D341Med (cell line): Measurements from ENCODE around the gene RANBP10.
"Not testable (repeated sequence)": the region's sequence is repeated elsewhere in the genome, so short reads cannot be mapped to it uniquely, and the experiment has no call there.

ENCODE experiments used
- DNase-seq: peaks from one replicate; pipeline ENCODE4 v3.0.0; 2012; ENCODE audit warnings: low spot score

The RANBP10 gene

DNA sequence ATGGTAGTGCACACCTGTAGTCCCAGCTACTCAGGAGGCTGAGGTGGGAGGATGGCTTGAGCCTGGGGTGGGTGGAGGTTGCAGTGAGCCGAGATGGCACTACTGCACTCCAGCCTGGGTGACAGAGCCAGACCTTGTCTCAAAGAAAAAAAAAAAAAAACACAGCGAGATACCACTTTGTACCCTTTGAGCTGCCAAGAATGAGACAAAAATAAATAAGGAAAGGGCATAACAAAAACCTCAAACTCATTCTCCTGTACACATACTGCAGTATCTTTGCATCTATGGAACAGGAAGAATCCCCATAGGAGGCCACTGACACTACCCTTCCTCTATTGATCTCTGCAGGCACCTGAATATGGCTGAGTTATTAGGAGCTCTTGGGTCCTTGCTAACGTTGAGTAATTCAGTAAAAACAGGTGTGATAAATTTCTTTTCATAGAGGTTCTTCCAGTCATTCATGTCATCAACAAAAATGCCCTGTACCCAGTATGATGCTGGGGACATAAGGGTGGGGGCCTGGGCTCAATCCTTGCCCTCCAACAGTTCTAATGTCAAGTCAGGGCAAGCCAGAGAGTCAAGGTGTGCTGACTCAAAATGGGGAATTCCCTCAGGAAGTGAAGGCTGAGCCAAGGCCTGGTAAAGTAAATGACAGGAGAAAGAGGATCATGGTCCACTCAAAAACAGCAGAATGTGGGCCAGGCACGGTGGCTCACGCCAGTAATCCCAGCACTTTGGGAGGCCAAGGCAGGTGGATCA lies 26.9 kb downstream of the RANBP10 start:
- DNase-seq = no peak

DNA sequence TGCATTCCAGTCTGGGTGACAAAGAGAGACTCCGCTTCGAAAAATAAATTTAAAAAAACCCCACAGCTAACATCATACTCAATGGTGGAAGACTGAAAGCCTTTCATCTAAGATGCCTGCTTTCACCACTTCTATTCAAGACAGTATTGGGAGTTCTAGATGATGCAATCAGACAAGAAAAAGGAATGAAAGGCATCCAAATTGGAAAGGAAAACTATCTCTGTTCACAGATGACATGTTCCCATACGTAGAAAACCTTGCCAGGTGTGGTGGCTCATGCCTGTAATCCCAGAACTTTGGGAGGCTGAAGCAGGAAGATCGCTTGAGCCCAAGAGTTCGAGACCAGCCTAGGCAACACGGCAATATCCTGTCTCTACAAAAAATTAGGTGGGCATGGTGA lies 31.1 kb downstream of the RANBP10 start:
- DNase-seq = no peak

DNA sequence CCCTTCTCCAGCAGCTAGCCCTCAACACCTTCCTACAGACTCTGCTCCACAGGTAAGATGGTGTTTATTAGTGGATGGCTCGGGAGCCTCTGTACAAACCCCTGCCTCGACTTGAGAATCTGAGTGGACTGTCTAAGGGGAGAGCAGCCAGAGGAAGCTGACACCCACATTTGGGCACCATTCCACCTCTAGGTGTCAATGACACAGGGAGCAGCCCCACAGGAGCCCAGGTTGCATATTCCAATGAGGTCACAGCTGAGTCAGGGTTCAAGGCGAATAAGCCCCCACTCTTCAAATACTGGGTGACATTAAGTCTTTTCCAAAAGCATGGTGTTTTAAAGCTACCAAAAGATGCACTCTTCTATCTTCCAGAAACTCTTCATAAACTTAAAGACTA lies 31.9 kb downstream of the RANBP10 start:
- no peak for DNase-seq

DNA sequence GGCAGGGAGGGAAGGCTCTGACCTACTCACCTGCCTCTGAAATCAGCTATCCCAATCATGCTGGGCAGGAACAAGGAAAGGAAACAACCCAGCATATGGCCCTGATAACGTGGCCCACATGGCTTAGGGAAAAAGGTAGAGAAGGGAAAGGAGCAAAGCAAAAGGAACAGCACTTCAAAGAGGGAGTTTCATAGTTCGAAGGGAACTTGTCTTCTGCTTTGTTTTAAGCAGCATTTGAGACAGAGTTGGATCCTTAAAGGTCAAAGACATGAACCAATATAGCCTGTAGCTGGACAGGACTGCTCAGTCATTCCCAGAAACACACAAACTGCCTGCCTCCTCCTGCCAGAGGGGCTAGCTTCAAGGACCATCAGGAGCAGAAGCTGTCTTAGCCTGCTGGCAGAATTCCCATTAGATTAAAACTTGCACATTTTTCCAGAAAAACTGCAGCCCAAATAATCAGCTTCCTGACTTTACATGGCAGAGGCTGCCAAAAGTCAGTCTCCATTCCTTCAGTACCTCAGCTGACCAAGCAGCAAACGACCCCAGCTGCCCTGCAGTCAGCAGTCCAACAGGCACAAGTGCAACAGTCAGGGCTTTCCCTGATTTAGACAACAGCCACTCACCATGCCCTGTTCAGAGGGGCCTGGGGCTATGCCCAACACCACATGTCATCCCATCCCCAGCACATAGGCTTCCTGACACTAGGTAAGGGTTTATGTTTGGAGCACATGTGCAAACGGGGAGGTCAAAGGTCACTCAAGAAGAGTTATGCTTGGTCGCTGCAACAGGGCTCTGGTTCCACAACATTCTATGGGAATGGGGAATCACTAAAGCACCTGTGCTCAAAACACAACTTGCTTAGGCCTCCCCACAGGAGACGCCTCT lies 32.5 kb downstream of the RANBP10 start:
- DNase-seq = no peak

DNA sequence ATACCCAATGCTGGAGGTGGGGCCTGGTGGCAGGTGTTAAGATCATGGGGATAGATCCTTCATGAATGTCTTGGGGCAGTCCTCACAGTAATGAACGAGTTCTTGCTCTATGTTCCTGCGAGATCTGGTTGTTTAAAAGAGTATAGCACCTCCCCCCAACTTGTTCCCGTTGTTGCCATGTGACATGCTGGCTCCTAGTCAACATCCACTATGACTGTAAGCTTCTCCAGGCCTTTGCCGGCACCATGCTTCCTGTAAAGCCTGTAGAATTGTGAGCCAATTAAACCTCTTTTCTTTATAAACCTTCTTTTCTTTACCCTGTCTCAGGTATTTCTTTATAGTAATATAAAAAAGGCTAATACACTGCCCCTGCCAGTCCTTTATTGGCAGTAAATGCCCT lies 33.3 kb downstream of the RANBP10 start:
- no peak for DNase-seq

DNA sequence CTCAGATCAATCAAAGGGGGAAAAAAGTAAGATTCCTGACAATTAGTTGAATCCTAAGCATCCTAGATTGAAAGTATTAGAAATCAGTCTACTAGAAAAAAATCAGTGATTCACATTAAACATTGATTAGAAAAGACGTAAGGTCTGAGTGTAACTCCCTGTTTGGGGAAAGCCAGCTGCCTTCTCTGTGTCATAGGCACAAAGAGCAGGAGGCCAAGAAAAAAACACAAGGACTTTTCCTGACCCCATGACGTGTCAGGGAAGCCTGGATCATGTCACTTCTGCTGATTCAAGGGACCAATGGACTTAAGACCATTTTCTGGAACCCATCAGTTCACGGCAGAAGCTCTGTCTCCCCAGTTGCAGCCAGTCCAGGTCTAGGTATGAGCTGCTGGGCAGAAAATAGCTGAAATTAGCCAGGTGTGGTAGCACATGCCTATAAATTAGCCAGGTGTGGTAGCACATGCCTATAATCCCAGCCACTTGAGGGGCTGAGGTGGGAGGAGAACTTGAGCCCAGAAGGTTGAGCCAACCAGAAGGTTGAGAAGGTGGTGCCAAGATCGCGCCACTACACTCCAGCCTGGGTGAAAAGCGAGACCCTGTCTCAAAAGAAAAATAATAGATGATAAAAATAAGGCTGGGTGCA lies 35.9 kb downstream of the RANBP10 start:
- no peak for DNase-seq

DNA sequence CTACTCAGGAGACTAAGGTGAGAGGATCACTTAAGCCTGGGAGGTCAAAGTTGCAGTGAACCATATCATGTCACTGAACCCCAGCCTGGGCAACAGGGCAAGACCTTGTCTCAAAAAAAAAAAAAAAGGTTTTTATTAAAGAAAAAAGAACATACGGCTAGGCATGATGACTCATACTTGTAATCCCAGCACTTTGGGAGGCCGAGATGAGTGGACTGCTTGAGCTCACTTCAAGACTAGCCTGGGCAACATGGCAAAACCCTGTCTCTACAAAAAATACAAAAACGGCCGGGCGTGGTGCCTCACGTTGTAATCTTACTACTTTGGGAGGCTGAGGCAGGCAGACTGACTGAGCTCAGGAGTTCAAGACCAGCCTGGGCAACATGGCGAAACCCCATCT lies 38.4 kb downstream of the RANBP10 start:
- DNase-seq = no peak

DNA sequence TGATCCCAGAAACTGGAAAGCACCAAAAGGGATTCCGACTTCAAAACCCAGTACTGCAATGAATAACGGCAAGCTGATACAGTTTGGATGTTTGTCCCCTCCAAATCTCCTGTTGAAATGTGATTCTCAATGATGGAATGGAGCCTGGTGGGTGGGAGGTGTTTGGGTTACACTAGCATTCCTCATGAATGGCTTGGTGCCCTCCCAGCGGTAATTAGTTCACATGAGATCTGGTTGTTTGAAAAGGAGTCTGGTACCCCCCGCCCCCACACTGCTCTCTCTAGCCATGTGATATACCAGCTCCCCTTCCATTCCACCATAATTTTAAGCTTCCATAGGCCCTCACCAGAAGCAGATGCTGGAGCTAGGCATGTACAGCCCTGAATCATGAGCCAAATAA lies 40.1 kb downstream of the RANBP10 start:
- peak; percentile 2 for DNase-seq

DNA sequence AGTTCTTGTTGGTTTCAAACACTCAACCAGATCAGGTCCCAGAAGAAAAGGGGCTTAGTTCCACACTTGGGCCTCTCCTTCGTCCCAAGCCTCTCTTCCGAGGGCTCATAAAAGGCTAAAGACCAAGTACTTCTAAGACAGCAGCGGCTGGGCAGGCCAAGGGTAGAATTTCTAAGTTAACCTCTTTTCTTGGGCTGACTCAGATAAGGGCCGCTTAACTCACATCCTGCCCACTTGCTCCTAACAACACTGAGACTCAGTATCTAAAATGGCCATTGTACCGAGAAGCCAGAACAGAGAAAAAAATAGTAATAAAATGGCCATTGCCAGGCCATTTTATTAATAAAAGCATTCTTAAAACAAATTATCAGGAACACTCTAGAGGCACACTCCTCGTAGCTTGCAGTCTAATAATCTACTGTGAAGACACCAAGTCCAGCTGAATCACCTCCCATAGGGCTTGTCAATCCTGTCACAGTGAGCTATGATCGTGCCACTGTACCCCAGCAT lies 42.1 kb downstream of the RANBP10 start:
- DNase-seq = no peak

DNA sequence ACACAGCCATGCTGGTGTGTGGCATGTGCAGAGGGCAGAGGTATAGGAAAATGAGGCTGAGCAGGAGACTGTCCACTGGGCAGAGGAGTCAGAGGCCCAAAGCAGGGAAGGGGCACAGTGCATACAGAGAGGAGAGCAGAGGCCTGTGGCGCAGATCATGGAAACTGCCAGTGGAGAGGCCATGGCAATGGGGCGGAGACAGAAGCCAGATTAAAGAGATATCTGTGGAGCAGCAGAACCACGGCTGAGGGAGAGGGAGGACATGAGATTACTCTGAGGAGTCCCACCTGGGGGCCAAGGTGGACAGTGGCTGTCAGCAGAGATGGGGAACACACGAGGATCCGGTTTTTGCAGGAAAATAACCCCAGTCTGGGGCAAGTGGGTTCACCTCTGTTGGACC lies 43.3 kb downstream of the RANBP10 start:
- no peak for DNase-seq

DNA sequence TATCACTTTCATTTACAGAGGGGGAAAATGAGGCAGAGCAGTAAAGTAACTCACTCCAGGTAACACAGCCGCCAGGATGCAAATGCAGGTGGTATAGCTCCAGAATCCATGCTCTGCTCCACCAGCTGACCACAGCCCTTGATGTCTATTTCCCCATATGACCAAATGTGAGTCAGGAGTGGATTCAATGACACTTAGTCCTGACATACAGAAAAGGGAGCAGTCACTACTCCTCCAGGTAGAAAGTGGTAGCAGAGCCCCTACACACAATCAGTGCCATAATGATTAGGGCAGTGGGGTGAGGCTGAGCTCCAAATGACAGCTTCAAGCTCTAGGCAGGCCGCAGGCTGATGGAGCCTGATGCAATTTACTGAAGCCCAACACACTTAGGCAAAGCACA lies 44.0 kb downstream of the RANBP10 start:
- no peak for DNase-seq

DNA sequence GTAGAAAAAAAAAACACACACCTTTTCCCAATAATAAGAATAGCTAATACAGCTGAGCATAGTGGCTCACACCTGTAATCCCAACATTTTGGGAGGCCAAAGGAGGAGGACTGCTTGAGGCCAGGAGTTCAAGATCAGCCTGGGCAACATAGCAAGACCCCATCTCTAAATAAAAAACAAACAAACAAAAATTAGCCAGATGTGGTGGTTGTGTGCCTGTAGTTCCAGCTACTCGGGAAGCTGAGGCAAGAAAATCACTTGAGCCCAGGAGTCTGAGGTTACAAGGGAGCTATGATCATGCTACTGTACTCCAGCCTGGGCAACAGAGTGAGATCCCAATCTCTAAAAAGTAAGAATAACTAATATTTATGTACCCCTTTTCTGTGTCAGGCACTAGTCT lies 44.4 kb downstream of the RANBP10 start:
- DNase-seq = no peak

DNA sequence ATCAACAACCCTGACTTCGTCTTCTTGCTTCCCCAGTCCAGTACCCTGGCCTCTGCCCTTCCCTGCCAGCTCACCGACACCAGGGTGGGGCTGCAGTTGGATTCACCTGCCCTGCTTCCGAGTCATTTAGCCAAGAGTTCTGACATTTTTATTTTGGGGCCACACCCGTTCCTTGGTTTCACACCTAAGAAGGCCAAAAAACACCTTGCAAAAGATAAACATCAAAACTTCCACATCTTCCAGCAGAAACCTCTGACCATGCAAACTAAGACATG lies 45.5 kb downstream of the RANBP10 start:
- no peak for DNase-seq

DNA sequence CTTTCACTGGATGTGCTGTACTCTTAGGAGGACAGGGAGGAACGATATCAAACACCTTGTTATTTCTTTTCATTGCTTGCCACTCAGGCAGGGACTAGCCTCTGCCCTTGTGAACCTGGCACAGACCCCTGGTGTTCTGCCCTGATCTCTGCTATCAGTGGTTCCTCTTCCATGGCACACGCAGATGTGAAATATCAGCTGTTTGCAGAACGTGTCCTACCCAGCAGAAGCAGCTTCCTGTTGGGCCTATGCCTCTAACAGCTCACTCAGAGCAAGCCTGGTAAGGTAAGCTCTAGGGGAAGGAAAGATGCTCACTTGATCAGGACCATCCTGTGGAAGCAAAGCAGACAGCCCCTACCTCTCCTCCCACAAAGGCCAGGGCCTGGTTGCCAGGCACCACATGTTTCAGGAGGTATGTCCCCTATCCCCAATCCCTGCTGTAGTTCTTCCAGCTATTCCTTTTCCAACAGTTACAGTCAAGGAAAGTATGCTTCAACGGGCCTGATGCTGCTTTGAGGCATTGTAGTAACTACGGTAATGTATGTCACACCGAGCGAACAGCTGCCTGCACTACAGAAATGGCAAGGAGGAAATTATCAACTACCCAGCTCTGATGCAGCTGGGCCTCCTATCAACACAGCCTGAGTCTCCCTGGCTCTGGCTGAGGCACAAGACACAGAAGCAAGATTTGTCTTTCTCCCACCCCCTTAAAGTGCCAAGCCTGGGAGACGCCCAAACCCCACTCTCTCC lies 46.0 kb downstream of the RANBP10 start:
- no peak for DNase-seq

DNA sequence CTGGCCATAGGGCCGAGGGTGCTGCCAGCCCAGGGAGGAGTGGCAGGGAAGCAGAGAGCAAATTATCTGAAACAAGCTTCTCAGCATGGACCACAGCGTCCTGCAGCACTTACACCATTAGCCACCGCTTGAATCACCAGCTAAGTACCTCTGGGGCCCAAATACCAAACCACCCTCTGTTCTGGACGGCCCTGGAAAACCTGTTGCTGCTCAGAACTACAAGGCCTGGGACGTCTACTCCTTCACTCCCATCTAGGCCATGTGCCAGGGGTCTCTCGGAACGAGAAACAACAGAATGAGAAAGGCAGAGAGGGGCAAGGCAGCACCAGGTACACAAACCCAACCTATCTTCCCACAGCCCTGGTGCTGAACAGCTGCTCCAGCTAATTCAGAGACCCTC lies 47.4 kb downstream of the RANBP10 start:
- DNase-seq = no peak

DNA sequence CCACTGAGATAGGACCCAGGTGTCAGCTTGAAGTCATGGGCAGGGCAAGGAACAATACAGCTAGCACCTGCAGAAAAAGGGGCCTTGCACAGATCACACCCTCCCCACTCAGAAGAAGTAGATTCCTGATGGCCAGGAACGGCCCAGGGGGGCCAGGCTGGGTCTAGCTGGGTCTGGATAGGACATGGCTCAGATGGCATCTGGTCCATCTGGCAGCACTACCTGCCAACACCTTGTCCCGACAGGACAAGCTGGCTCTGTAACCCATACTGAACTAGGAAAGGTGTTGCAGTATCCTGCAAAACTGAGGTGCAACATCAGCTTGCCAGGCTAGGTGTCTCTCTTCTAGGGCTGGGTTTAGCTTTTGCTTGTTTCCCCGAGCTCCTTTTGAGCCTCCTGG lies 48.4 kb downstream of the RANBP10 start:
- DNase-seq = no peak

DNA sequence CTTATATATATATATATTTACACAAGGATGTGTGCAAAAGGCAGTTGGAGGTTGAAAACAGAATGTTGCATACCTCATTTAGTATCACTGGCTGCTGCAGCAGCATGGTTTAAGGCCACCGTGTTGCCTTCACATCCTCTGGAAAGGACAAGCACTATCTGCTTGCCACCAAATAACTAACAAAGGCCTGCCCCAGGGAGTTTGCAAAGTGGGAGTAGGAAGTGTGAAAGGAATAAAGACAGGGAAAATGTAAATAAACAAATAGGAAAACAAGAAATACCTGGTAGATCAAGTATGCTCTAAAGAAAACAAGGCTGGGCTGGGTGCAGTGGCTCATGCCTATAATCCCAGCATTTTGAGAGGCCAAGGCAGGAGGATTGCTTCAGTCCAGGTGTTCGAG lies 53.7 kb downstream of the RANBP10 start:
- no peak for DNase-seq

DNA sequence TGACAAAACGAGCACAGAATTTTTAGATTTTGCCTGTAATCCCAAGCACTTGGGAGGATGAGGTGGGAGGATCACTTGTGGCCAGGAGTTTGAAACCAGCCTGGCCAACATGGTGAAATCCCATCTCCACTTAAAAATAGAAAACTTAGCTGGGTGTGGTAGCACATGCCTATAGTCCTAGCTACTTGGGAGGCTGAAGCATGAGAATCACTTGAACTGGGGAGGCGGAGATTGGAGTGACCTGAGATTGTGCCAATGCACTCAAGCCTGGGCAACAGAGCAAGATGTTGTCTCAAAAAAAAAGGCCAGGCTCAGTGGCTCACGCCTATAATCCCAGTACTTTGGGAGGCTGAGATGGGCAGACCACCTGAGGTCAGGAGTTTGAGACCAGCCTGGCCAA lies 55.0 kb downstream of the RANBP10 start:
- DNase-seq = not testable (repeated sequence)

DNA sequence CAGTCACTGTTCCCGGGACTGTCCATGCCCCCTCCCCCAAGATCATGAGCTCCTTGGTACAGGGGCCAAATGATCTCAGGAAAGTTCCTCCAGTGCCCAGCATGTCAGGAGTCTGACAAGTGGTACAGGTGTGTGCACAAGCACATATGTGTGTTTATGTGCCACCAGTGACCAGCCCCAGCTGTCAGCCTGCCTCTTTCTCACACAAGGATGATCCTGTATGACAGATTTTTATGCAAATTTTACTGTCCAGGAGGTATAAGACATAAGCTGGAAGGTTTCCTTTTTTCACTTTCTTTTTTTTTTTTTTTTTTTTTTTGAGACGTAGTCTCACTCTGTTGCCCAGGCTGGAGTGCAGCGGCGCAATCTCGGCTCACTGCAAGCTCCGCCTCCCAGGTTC lies 55.9 kb downstream of the RANBP10 start:
- no peak for DNase-seq

DNA sequence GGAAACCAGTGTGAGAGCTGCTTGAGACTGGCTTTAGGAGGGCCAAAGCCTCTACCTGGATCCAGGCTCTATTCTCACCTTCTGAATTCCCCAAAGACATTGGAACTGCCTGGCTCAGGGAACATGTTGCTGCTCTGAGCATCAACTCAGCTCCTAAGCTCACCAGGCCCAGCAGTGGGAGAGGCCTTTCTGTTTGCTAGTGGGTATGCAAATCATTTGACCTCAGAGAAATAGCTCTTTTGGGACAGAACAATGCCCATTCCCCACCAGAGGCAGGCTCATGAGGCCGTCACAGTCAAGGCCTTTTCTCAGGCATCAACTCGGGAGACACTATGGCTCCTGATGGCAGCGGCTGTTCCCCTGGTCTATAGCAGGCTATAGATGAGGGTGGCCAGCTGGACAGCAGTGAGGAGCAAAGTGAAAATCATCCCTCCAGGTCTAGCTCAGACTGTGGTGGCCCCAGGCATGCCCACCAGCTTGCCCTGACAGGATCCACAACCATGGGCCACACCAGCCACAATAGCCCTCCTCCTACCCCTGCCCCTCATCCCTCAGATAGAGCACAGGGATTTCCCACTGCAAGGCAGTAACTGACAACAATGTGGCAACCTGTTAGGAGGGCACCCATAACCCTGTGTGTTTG lies 56.8 kb downstream of the RANBP10 start:
- no peak for DNase-seq

DNA sequence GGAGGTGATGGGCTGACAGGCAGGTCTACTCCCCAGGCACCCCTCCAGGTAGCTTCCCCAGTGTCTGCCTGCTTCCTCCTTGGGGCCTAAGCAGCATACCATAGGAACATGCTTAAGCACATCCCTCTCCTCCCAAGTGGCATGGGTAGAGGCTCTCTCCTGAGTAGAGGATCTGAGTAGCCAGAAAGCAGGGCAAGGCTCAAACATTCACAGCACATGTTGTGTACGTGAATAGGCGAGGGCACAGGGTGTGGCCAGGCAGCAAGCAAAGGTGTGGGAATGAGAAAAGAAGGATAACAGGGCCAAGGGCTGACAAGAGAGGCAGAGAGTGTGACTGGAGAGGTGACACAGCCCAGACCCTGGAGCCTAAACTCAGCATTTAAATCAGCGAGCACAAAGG lies 57.5 kb downstream of the RANBP10 start:
- no peak for DNase-seq

DNA sequence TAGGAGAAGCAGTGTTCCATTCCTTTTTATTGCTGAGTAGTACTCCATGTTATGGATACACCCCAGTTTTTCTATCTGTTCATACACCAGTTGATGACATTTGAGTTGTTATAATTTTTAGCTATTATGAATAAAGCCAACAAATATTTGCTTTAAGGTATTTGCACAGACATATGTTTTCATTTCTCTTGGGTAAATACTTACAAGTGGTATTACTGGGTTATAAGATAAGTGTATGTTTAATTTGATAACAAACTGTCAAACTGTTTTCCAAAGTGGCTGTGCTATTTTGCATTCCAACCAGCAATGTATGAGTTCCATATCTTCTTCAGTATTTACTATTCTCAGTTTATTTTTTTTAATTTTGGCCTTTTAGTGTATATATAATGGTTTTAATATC lies 59.5 kb downstream of the RANBP10 start:
- no peak for DNase-seq
